Smooth muscle cell of the brain vasculature (primary cell): ENCODE data around the gene ZFYVE21.

Experiments
- DNase-seq: peaks from one replicate; pipeline ENCODE4 v3.0.0-alpha.2; 2012; ENCODE audit warnings: low read depth, low spot score

The ZFYVE21 gene

GRCh38 chr14:103725001-103725682, 9.5 kb downstream of the ZFYVE21 start:
- no peak for DNase-seq

- DNase-seq: no peak
These were observed 10.3 kb downstream of the ZFYVE21 start for GRCh38 chr14:103725739-103726395.

GRCh38 chr14:103726474-103726873, 10.9 kb downstream of the ZFYVE21 start:
- no peak for DNase-seq

GRCh38 chr14:103727313-103727980, 11.8 kb downstream of the ZFYVE21 start:
- DNase-seq: no peak

- DNase-seq: no peak
These were observed 12.5 kb downstream of the ZFYVE21 start for GRCh38 chr14:103728141-103728540.

GRCh38 chr14:103728721-103729120, 13.1 kb downstream of the ZFYVE21 start:
- no peak for DNase-seq

GRCh38 chr14:103729496-103730448, 14.2 kb downstream of the ZFYVE21 start:
- DNase-seq: no peak

GRCh38 chr14:103730490-103731035, 15.0 kb downstream of the ZFYVE21 start:
- DNase-seq: no peak

- no peak for DNase-seq
These were observed 15.9 kb downstream of the ZFYVE21 start for GRCh38 chr14:103731481-103731880.

- no peak for DNase-seq
These were observed 16.6 kb downstream of the ZFYVE21 start for GRCh38 chr14:103731916-103732867.

- DNase-seq: no peak
These were observed 17.4 kb downstream of the ZFYVE21 start for GRCh38 chr14:103732868-103733620.

GRCh38 chr14:103733651-103734050, 18.0 kb downstream of the ZFYVE21 start:
- no peak for DNase-seq

- DNase-seq: no peak
These were observed 18.7 kb downstream of the ZFYVE21 start for GRCh38 chr14:103734081-103734888.

- DNase-seq: no peak
These were observed 19.4 kb downstream of the ZFYVE21 start for GRCh38 chr14:103735022-103735421.

- DNase-seq: no peak
These were observed 19.8 kb downstream of the ZFYVE21 start for GRCh38 chr14:103735439-103735814.

- DNase-seq: no peak
These were observed 20.4 kb downstream of the ZFYVE21 start for GRCh38 chr14:103735815-103736545.

GRCh38 chr14:103736546-103737431, 21.2 kb downstream of the ZFYVE21 start:
- DNase-seq: no peak
